HEK293 (cell line): Measurements from ENCODE around the gene LRP1-AS.

Experiments
- CTCF ChIA-PET: fragments of 350-600 bp; formaldehyde crosslinking; extraction: SDS; loops from one replicate; lab custom pipeline; 2021; ENCODE audit warnings: antibody characterized with exemption; lab: Yijun Ruan, JAX
- POLR2A ChIA-PET: fragments of 300-600 bp; formaldehyde crosslinking; extraction: SDS; loops from one replicate; lab custom pipeline; 2020; ENCODE audit warnings: antibody characterized with exemption, inconsistent platforms; lab: Yijun Ruan, JAX
- H3K27ac ChIP-seq: fragments of 200-500 bp; sonication (Bioruptor generic); 2 replicates; pipeline ENCODE4 v1.5.1; 2014; ENCODE audit warnings: low read depth, low read length, control low read depth, inconsistent platforms; ENCODE audit errors: extremely low read depth
- H3K36me3 ChIP-seq, 2 experiments: fragments of 200-500 bp in 1 of 2; sonication (Bioruptor generic) in 1 of 2; 1 replicate in 1 of 2; 2 replicates in 1 of 2; pipeline ENCODE4 v1.5.1; 2014 to 2017; ENCODE audit warnings: inconsistent platforms in 2 of 2, low read length in 2 of 2; ENCODE audit not compliant: control insufficient read depth in 2 of 2, insufficient read depth in 1 of 2
- H3K4me1 ChIP-seq: fragments of 200-500 bp; sonication (Bioruptor generic); 2 replicates; pipeline ENCODE4 v1.5.1; 2014; ENCODE audit warnings: mild to moderate bottlenecking, low read length, inconsistent platforms; ENCODE audit not compliant: control insufficient read depth, insufficient read depth
- H3K4me3 ChIP-seq: 2 replicates; pipeline ENCODE4 v1.5.1; 2011; ENCODE audit warnings: low read depth, mild to moderate bottlenecking, control low read depth, low read length, moderate library complexity
- H3K9me3 ChIP-seq: fragments of 200-500 bp; sonication (Bioruptor generic); 2 replicates; pipeline ENCODE4 v1.5.1; 2014; ENCODE audit warnings: low read depth, low read length, inconsistent platforms; ENCODE audit not compliant: control insufficient read depth, insufficient read depth
- KLF1 ChIP-seq: fragments of 450-650 bp; formaldehyde crosslinking; IDR thresholded peaks from 2 replicates; pipeline ENCODE4 v1.5.1; 2016; ENCODE audit warnings: missing biosample characterization, missing genetic modification characterization
- KLF8 ChIP-seq: fragments of 450-650 bp; formaldehyde crosslinking; IDR thresholded peaks from 2 replicates; pipeline ENCODE4 v1.5.1; 2016; ENCODE audit warnings: missing biosample characterization, missing genetic modification characterization
- PBX3 ChIP-seq: sonication (generic); formaldehyde crosslinking; IDR thresholded peaks from 2 replicates; pipeline ENCODE4 v1.8.1; 2022; ENCODE audit warnings: mild to moderate bottlenecking, moderate library complexity, missing genetic modification reagents
- ZBTB26 ChIP-seq: fragments of 450-650 bp; formaldehyde crosslinking; optimal IDR thresholded peaks from 2 replicates; pipeline ENCODE3; 2016; ENCODE audit warnings: missing biosample characterization, mild to moderate bottlenecking, missing genetic modification characterization
- ZBTB48 ChIP-seq: fragments of 450-650 bp; formaldehyde crosslinking; IDR thresholded peaks from 2 replicates; pipeline ENCODE4 v1.5.1; 2016; ENCODE audit warnings: missing biosample characterization, missing genetic modification characterization
- ZFP41 ChIP-seq: fragments of 450-650 bp; formaldehyde crosslinking; IDR thresholded peaks from 2 replicates; pipeline ENCODE4 v1.5.1; 2016; ENCODE audit warnings: missing biosample characterization, missing genetic modification characterization, borderline replicate concordance
- ZNF155 ChIP-seq: fragments of 450-650 bp; formaldehyde crosslinking; IDR thresholded peaks from 2 replicates; pipeline ENCODE4 v1.5.1; 2016; ENCODE audit warnings: missing biosample characterization, missing genetic modification characterization
- ZNF292 ChIP-seq: fragments of 450-650 bp; formaldehyde crosslinking; IDR thresholded peaks from 2 replicates; pipeline ENCODE4 v1.5.1; 2016; ENCODE audit warnings: low read depth, missing biosample characterization, missing genetic modification characterization, borderline replicate concordance
- ZNF324 ChIP-seq: fragments of 450-650 bp; formaldehyde crosslinking; IDR thresholded peaks from 2 replicates; pipeline ENCODE4 v1.5.1; 2016; ENCODE audit warnings: missing biosample characterization, missing genetic modification characterization
- ZNF366 ChIP-seq: fragments of 450-650 bp; formaldehyde crosslinking; conservative IDR thresholded peaks from 2 replicates; pipeline ENCODE4 v1.5.1; 2016; ENCODE audit warnings: missing biosample characterization, missing genetic modification characterization
- ZNF37A ChIP-seq: fragments of 450-650 bp; IDR thresholded peaks from 2 replicates; pipeline ENCODE4 v1.5.1; 2018; ENCODE audit warnings: missing biosample characterization, missing genetic modification characterization
- ZNF423 ChIP-seq: fragments of 450-650 bp; formaldehyde crosslinking; IDR thresholded peaks from 2 replicates; pipeline ENCODE4 v1.5.1; 2016; ENCODE audit warnings: missing biosample characterization, missing genetic modification characterization
- ZNF518A ChIP-seq: fragments of 450-650 bp; formaldehyde crosslinking; conservative IDR thresholded peaks from 2 replicates; pipeline ENCODE4 v1.5.1; 2016; ENCODE audit warnings: low read depth, missing biosample characterization, missing genetic modification characterization
- ZNF530 ChIP-seq: fragments of 450-650 bp; formaldehyde crosslinking; IDR thresholded peaks from 2 replicates; pipeline ENCODE4 v1.5.1; 2016; ENCODE audit warnings: low read depth, missing biosample characterization, missing genetic modification characterization
- ZNF580 ChIP-seq: fragments of 450-650 bp; formaldehyde crosslinking; IDR thresholded peaks from 2 replicates; pipeline ENCODE4 v1.5.1; 2016; ENCODE audit warnings: missing biosample characterization, missing genetic modification characterization
- ZNF623 ChIP-seq: fragments of 450-650 bp; formaldehyde crosslinking; IDR thresholded peaks from 2 replicates; pipeline ENCODE4 v1.5.1; 2016; ENCODE audit warnings: missing biosample characterization, missing genetic modification characterization
- ZNF785 ChIP-seq: fragments of 450-650 bp; formaldehyde crosslinking; IDR thresholded peaks from 2 replicates; pipeline ENCODE4 v1.5.1; 2016; ENCODE audit warnings: missing biosample characterization, missing genetic modification characterization
- ZNF830 ChIP-seq: fragments of 450-650 bp; IDR thresholded peaks from 2 replicates; pipeline ENCODE4 v1.5.0; 2018; ENCODE audit warnings: missing biosample characterization, missing genetic modification characterization, low read depth, mild to moderate bottlenecking, moderate library complexity
- ZSCAN18 ChIP-seq: fragments of 450-650 bp; formaldehyde crosslinking; IDR thresholded peaks from 2 replicates; pipeline ENCODE4 v1.5.1; 2016; ENCODE audit warnings: missing biosample characterization, missing genetic modification characterization

LRP1-AS gene

GRCh38 chr12:57133916-57134315 is 13.5 kb downstream of the LRP1-AS start:
- no peaks in the 10 kb centered on the region for H3K9me3 ChIP-seq
- no peak overlapping the region for H3K27ac ChIP-seq
- no peaks in the 10 kb centered on the region; the same call in 1 of the 2 replicates for H3K4me1 ChIP-seq
- H3K4me3 ChIP-seq, result no peak overlapping the region
- ChIA-PET CTCF (interaction anchor here (0.8 to 1.4 kb wide), 4 partner anchors 10 to 110 kb away, joined by 3 to 9 read pairs (median 6); no protein-coding TSS in a partner anchor), POLR2A (interaction anchor here (0.8 kb wide), 1 partner anchor 13 kb away, joined by 3 read pairs; no protein-coding TSS in a partner anchor)
- TF ChIP-seq KLF8 (tag by site-specific recombination) (no peak), KLF1 (tag by site-specific recombination) (peak; percentile 39; the same call in 1 of the 2 replicates)
- H3K36me3 ChIP-seq, result peaks cover 0 to 11% of the 10 kb centered on the region in 2 experiments; a peak in 1 of 3 replicates

- POLR2A ChIA-PET, result interaction anchor here (0.6 to 0.8 kb wide), 2 partner anchors 12 to 80 kb away, joined by 3 to 4 read pairs; no protein-coding TSS in a partner anchor
- no peak for TF ChIP-seq PBX3 (CRISPR knock-in tag)
- no peak for TF ChIP-seq ZNF830 (tag by site-specific recombination)
- no peak for TF ChIP-seq ZNF324
- TF ChIP-seq ZNF37A (tag by site-specific recombination), result no peak
- TF ChIP-seq ZBTB48, result no peak
- no peak for TF ChIP-seq ZFP41 (tag by site-specific recombination)
- TF ChIP-seq ZNF423 (tag by site-specific recombination), result no peak
- H3K27ac ChIP-seq, result no peak overlapping the region
- H3K4me3 ChIP-seq, result no peak overlapping the region
- peaks cover 2% of the 10 kb centered on the region; the same call in 1 of the 2 replicates for H3K4me1 ChIP-seq
- H3K9me3 ChIP-seq, result no peaks in the 10 kb centered on the region
- H3K36me3 ChIP-seq, result peaks cover 0 to 4% of the 10 kb centered on the region in 2 experiments; a peak in 1 of 3 replicates
- CTCF ChIA-PET, result interaction anchor here (0.6 to 1.5 kb wide), 8 partner anchors 9 to 111 kb away, joined by 3 to 9 read pairs (median 5); partner anchors contain the start of gene STAT6
Observed at GRCh38 chr12:57133013-57133569, 14.3 kb downstream of the LRP1-AS start.

- peaks cover 0 to 2% of the 10 kb centered on the region in 2 experiments; a peak in 1 of 3 replicates for H3K36me3 ChIP-seq
- H3K4me3 ChIP-seq, result no peak overlapping the region
- ChIA-PET POLR2A (interaction anchor here (0.6 to 1.4 kb wide), 2 partner anchors 30 to 44 kb away, joined by 3 to 4 read pairs; partner anchors contain the start of gene NAB2), CTCF (interaction anchor here (0.6 to 3.7 kb wide), 5 partner anchors 20 to 72 kb away, joined by 3 to 25 read pairs (median 5); partner anchors contain the start of gene STAT6)
- no peaks in the 10 kb centered on the region for H3K9me3 ChIP-seq
- H3K27ac ChIP-seq, result no peak overlapping the region
- peaks cover 5% of the 10 kb centered on the region for H3K4me1 ChIP-seq
- no peak for TF ChIP-seq ZNF785 (tag by site-specific recombination)
- no peak for TF ChIP-seq ZNF530
- 0 out of 2 replicates have a peak, but pooled peaks have one; percentile 5 for TF ChIP-seq ZNF366 (tag by site-specific recombination)
- TF ChIP-seq ZNF580 (tag by site-specific recombination), result no peak
- TF ChIP-seq ZNF155 (tag by site-specific recombination), result no peak
- TF ChIP-seq ZSCAN18 (tag by site-specific recombination), result no peak
- TF ChIP-seq ZBTB26 (tag by site-specific recombination), result no peak
- TF ChIP-seq ZNF518A (tag by site-specific recombination), result 0 out of 2 replicates have a peak, but pooled peaks have one; percentile 22
- TF ChIP-seq ZNF623, result no peak
- TF ChIP-seq ZNF292 (tag by site-specific recombination), result no peak
- 0 out of 2 replicates have a peak, but pooled peaks have one; percentile 22 for TF ChIP-seq ZBTB48
Observed at GRCh38 chr12:57131896-57132744, 15.3 kb downstream of the LRP1-AS start.
